HG03342 (cell line): ENCODE results near the gene PLD6.

Source experiments
- ATAC-seq: cut with Tn5 transposase; IDR thresholded peaks from one replicate; pipeline ENCODE4 v1.9.1; 2021; ENCODE audit warnings: mild to moderate bottlenecking, moderate library complexity; ENCODE audit not compliant: unreplicated experiment

PLD6 gene

DNA sequence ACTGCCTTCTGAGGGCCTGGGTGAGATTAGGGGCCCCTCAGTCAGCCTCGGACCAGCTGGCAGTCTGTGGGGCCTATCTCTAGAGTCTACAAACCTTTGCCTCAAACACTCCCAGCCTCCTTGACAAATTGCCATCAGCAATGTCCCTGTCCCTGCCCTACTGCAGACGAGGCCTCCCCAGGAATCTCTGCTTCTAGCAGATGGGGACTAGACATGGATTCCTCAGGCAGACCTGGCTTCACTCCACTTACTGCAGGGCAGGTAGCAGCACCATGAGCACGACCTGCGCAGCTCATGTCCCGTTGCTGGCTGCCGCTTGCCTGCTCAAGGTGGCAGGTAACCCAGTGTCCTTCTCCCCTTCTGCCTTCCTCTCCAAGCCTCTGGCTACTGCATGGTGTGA lies 49.1 kb downstream of the PLD6 start:
- ATAC-seq = no peak

DNA sequence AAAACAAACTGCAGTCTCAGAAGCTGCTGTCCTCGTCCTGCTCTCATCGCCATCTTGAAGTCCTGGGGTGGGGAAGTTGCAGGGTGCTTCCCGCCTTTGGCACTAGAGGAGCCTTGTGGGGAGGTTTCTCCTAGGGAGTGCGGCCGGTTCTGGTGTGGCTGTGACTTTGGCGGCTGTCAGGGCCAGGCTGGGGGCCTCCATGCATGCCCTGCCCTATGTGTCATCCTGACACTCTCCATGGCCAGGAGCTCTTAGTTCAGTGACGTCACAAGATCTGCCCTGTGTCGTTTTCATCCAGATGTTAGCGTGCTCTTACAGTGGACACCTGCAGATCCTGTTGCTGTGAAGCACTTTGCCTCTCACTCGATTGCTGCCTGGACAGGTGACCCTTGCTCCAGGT lies 49.6 kb downstream of the PLD6 start:
- no peak for ATAC-seq

DNA sequence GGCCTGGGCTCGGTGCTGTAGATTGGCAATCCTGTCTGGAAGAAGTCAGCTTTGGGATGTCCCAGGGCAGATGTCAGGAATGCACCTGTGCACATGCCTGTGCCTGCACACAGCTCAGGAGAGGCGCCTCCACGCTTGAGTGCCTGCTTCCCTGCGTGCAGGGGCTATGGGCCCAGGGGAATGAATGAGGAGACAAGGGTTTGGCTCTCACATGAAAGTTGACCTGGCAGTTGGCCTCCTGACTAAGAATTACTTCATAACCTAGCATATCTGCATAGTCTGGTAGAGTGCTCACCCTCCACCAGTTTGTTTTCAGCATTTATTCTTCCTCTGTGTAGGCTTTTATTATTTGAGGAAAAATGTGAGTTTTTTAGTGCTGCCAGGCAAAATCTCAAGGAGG lies 50.0 kb downstream of the PLD6 start:
- no peak for ATAC-seq

DNA sequence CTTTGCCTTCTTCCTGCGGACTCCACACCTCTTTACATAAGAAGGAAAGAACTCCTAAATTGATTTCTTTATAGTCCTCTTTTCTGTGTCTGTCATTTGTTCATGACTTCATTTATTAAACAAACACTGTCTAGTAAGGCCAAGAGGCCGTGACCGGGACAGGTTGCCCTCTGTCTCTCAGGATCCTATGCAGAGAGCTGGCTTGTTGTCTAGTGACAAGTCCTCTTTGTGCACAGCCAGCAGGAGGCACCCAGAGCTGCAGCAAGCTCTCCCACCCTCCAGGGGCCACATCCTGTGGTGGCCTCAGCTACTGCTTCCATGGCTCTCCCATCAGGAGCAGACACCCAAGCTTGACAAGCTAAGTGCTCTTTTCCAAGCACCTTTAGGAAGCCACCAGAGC lies 50.6 kb downstream of the PLD6 start:
- ATAC-seq = no peak

DNA sequence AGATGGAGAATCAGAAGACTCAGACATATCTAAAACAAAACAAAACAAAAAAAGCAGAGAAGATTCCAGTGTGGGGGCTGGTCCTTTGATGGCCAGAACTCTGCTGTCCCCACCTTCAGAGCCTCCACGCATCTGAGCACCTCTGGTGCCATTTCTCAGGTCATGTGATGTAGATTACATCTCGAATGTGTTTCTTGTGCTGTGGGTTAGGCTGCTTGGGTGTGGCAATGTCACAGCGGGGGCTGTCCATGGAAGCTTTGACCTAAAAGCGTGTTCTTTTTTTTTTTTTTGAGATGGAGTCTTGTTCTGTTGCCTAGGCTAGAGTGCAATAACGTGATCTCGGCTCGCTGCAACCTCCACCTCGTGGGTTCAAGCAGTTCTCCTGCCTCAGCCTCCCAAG lies 51.2 kb downstream of the PLD6 start:
- no peak for ATAC-seq

DNA sequence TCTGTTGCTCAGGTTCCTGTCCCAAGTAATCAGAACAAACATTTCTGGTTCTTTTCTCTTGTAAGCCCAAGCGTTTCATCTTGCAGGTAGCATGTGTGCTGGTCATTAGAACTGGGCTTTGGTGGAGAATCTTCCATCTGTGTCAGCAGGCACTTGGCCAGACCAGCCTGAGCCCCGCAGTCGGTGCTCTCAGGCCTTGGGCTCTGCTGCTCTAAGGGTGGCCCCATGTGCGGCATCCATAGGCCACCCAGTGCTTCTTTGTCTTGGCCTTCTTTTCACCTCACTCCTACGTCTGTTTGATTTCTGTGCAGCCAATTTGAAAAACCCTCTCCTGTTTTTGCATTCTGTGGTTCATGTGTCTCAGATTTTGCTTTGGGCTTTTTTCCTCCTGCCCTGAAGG lies 51.6 kb downstream of the PLD6 start:
- no peak for ATAC-seq

DNA sequence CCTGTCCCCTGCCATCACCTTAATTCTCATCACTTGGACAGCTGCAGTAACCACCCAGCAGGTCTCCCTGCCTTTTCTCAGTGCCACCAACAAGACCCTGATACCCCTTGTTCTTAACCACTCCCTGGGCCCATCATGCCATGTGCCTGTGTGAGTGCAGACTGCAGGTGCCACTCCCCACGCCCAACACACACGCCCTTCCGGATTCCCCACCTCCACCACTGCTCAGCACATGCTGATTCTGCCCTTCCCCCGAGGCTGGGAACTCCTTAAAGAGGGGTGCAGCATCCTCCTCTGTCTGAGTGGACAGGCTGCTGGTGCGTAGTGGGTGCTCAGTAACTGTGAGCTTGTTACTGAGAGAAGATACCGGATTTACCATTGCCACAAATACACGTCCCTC lies 52.4 kb downstream of the PLD6 start:
- ATAC-seq = no peak

DNA sequence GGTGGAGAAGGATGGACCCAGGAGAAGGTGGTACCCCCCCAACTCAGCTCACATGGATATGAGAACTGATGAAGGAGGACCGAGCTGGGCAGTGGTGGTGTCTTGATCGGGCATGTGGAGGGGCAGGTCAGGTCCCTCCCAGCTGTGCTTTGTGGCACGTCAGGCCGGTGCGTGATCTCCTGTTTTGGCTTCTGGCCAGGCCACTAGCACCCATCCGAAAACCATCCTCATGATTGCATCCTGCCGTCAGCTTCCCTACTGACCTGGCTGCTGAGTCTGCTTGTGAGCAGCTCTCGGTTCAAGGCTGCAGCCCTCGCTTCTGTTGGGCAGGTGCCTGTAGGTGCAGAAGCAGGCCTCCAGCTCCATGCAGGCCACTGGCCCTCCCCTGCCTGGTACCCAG lies 53.1 kb downstream of the PLD6 start:
- no peak for ATAC-seq

DNA sequence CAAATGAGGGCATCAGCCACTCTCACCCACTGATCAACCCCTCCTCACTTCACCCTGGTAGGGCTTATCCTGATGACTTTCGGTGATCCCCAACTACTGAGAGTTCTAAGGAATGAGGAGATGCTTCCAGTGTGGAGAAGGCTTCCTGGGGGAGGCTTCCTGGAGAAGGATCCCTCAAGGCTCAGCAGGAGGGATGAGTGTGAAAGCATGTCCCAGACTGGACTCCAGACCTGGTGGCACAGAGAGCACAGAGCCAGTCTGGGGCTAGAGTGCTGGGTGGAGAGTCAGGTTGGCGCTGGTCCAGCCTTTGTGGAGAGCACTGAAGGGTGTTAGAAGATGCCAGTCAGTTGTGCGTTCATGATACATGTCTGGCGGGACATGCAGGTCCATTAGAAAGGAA lies 53.7 kb downstream of the PLD6 start:
- no peak for ATAC-seq

DNA sequence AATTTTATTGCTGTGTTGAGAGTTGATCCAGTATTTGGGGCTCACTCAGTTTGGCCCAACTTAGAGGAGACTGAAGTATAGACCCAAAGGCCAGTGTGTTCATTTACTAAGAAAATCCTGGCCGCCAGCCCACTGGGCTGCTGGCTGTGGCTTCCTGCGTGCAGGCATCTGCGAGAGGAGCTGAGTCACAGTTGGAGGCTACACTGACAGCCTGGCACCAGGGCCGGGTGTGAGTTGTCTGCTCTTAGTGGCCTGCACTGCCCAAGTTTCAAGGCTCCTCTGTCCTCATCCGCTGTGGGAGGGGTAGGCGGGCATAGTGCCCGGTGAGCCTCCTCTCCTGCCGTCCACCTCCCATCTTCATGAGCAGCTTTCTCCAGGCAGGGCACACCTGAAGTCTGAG lies 54.2 kb downstream of the PLD6 start:
- no peak for ATAC-seq

DNA sequence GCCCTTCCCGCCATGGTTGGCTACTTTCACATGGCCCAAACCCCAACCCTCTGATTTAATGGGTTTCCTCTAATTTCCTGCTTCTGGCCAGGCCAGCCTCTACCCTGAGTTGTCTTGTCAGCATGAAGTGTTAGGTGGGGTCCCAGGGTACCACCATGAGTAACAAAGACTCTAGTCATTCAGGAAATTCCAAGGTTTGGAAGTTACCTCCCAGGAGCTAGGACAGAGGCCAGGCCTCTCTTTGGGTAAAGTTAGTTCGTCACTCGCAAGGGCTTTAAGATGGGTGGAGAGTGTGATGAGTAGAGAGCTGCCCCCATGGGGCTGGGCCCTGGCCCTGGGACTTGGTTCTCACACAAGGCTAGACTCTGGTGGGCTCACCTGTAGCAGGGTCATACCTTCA lies 54.6 kb downstream of the PLD6 start:
- no peak for ATAC-seq

DNA sequence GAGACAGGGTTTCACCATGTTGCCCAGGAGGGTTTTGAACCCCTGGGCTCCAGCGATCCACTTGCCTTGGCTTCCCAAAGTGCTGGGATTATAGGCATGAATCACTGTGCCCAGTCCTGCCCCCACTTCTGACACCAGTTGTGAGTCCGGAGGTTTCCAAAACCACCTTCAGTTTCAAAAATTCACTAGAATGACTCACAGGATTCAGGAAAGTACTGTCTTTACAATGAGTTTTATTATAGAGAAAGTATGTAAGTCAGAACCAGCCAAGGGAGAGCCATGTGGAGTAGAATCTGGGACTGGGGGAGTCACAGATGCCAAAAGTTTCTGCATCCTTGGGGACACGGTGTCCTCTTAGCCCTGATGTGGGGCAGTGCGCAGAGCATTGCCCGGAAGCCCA lies 55.1 kb downstream of the PLD6 start:
- ATAC-seq = no peak
